HepG2 (cell line): ENCODE measurements around the gene MAPK8IP1.

Experiments
- EEA1 ChIP-seq: sonication (generic); formaldehyde crosslinking; IDR thresholded peaks from 2 replicates; pipeline ENCODE4 v1.5.1; 2020; ENCODE audit warnings: mild to moderate bottlenecking, missing genetic modification reagents, borderline replicate concordance
- EP300 ChIP-seq, 3 experiments: sonication (generic) in 1 of 3; formaldehyde crosslinking in 1 of 3; IDR thresholded peaks; 2 replicates each; pipeline versions ENCODE4 v1.5.1 to v1.6.1; 2011 to 2020; ENCODE audit warnings: low read depth in 2 of 3, low read length in 2 of 3, borderline replicate concordance in 1 of 3, improper control_type of control experiment in 1 of 3, mild to moderate bottlenecking in 1 of 3, missing genetic modification reagents in 1 of 3, moderate library complexity in 1 of 3
- FOSL2 ChIP-seq: sonication (generic); formaldehyde crosslinking; IDR thresholded peaks from 2 replicates; pipeline ENCODE4 v1.4.0; 2020; ENCODE audit warnings: missing genetic modification reagents
- JUND ChIP-seq: sonication (generic); formaldehyde crosslinking; IDR thresholded peaks from 2 replicates; pipeline ENCODE4 v1.8.0; 2022; ENCODE audit warnings: mild to moderate bottlenecking, missing genetic modification reagents
- MAFK ChIP-seq, 2 experiments: IDR thresholded peaks in 1 of 2; conservative IDR thresholded peaks in 1 of 2; 2 replicates each; pipeline ENCODE4 v1.6.1; 2011; ENCODE audit warnings: improper control_type of control experiment in 2 of 2, low read length in 2 of 2
- MXD4 ChIP-seq: IDR thresholded peaks from 2 replicates; pipeline ENCODE4 v1.6.1; 2016; ENCODE audit warnings: mild to moderate bottlenecking, missing biosample characterization, missing genetic modification reagents
- RELA ChIP-seq: sonication (generic); formaldehyde crosslinking; IDR thresholded peaks from 2 replicates; pipeline ENCODE4 v1.4.0; 2020; ENCODE audit warnings: missing genetic modification reagents
- TF ChIP-seq, protein P1 (sequence below): sonication (generic); formaldehyde crosslinking; IDR thresholded peaks from 2 replicates; pipeline ENCODE4 v1.5.0; 2020; ENCODE audit warnings: mild to moderate bottlenecking, missing genetic modification reagents, moderate library complexity
- TF ChIP-seq, protein P2 (sequence below): sonication (generic); formaldehyde crosslinking; IDR thresholded peaks from 2 replicates; pipeline ENCODE4 v1.4.0; 2020; ENCODE audit warnings: missing genetic modification reagents

DNA sequence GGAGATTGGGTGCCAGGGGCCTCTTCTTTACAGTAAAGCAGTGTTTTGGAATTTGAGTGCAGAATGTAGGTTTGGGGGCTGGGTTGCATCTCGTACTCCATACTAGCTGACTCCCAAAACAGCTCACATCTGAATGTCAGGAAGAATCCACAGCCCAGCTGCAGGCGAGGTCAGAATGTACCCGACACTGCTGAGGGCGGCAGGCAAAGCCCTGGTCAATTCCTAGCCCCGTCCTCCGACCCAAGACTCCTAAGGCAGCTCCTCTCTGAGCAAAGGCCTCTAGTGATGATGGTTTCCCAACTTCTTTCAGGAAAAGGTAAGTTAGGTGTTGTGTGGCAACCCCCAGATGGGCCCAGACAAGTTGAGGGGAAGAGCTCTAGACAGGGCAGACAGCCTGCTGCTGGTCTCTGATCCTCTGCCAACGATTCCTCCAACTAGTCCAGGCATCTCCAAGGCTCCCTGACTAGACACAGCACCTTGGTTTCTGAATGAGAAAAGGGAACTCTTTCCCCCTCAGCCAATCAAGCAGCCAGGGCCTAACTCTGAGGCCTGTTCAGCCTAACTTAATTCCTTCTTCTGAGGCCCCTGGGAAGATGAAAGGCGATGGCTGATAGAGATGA lies 45.6 kb downstream of the MAPK8IP1 start:
- TF ChIP-seq EP300 (IDR thresholded peaks at IDR 0.05; ENCODE audit: low read depth in 2 of 2, low read length in 2 of 2) (no peak), EP300 (CRISPR knock-in tag; IDR thresholded peaks at IDR 0.05; ENCODE audit: borderline replicate concordance) (no peak), MAFK (conservative IDR thresholded peaks at IDR 0.05 in 1 of 2, IDR thresholded peaks at IDR 0.05 in 1 of 2; ENCODE audit: low read length in 2 of 2) (no peak), JUND (CRISPR knock-in tag) (no peak), RELA (no peak), EEA1 (no peak), MXD4 (no peak), FOSL2 (CRISPR knock-in tag) (no peak)
- TF ChIP-seq, protein P1, sequence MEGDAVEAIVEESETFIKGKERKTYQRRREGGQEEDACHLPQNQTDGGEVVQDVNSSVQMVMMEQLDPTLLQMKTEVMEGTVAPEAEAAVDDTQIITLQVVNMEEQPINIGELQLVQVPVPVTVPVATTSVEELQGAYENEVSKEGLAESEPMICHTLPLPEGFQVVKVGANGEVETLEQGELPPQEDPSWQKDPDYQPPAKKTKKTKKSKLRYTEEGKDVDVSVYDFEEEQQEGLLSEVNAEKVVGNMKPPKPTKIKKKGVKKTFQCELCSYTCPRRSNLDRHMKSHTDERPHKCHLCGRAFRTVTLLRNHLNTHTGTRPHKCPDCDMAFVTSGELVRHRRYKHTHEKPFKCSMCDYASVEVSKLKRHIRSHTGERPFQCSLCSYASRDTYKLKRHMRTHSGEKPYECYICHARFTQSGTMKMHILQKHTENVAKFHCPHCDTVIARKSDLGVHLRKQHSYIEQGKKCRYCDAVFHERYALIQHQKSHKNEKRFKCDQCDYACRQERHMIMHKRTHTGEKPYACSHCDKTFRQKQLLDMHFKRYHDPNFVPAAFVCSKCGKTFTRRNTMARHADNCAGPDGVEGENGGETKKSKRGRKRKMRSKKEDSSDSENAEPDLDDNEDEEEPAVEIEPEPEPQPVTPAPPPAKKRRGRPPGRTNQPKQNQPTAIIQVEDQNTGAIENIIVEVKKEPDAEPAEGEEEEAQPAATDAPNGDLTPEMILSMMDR (CRISPR knock-in tag): no peak
- TF ChIP-seq, protein P2, sequence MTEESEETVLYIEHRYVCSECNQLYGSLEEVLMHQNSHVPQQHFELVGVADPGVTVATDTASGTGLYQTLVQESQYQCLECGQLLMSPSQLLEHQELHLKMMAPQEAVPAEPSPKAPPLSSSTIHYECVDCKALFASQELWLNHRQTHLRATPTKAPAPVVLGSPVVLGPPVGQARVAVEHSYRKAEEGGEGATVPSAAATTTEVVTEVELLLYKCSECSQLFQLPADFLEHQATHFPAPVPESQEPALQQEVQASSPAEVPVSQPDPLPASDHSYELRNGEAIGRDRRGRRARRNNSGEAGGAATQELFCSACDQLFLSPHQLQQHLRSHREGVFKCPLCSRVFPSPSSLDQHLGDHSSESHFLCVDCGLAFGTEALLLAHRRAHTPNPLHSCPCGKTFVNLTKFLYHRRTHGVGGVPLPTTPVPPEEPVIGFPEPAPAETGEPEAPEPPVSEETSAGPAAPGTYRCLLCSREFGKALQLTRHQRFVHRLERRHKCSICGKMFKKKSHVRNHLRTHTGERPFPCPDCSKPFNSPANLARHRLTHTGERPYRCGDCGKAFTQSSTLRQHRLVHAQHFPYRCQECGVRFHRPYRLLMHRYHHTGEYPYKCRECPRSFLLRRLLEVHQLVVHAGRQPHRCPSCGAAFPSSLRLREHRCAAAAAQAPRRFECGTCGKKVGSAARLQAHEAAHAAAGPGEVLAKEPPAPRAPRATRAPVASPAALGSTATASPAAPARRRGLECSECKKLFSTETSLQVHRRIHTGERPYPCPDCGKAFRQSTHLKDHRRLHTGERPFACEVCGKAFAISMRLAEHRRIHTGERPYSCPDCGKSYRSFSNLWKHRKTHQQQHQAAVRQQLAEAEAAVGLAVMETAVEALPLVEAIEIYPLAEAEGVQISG: no peak
